OCI-LY7 (cell line): ENCODE measurements around the gene SDHAF2.

Source experiments
- EZH2phosphoT487 ChIP-seq: fragments of 200-600 bp; sonication (generic); IDR thresholded peaks from 2 replicates; pipeline ENCODE4 v1.6.1; 2018; ENCODE audit warnings: low read depth, borderline replicate concordance, mild to moderate bottlenecking, mixed run types, antibody characterized with exemption, low read length, moderate library complexity, mixed read lengths
- TF ChIP-seq, protein P1 (sequence below): fragments of 200-600 bp; sonication (generic); conservative IDR thresholded peaks from 2 replicates; pipeline ENCODE4 v1.5.1; 2014; ENCODE audit warnings: mild to moderate bottlenecking, antibody characterized with exemption, low read length, moderate library complexity, mixed read lengths

GRCh38 chr11:61477126-61477525 is 47.2 kb downstream of the SDHAF2 start:
- TF ChIP-seq, protein P1, sequence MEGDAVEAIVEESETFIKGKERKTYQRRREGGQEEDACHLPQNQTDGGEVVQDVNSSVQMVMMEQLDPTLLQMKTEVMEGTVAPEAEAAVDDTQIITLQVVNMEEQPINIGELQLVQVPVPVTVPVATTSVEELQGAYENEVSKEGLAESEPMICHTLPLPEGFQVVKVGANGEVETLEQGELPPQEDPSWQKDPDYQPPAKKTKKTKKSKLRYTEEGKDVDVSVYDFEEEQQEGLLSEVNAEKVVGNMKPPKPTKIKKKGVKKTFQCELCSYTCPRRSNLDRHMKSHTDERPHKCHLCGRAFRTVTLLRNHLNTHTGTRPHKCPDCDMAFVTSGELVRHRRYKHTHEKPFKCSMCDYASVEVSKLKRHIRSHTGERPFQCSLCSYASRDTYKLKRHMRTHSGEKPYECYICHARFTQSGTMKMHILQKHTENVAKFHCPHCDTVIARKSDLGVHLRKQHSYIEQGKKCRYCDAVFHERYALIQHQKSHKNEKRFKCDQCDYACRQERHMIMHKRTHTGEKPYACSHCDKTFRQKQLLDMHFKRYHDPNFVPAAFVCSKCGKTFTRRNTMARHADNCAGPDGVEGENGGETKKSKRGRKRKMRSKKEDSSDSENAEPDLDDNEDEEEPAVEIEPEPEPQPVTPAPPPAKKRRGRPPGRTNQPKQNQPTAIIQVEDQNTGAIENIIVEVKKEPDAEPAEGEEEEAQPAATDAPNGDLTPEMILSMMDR = no peak
- TF ChIP-seq EZH2phosphoT487 = no peak
